HepG2 (cell line): ENCODE measurements around the gene CSNK1D. TPM values are rescaled to one million over a fixed set of nuclear protein-coding genes. Genes with fewer than 3 reads are reported as not detected.
A peak's percentile ranks its signal among the peaks of the same experiment; 100 is the strongest.

ENCODE experiments used
- ATF3 ChIP-seq: sonication (generic); formaldehyde crosslinking; IDR thresholded peaks from 2 replicates; pipeline ENCODE4 v1.4.0; 2020; ENCODE audit warnings: missing genetic modification reagents
- BHLHE40 ChIP-seq: IDR thresholded peaks from 2 replicates; pipeline ENCODE4 v1.6.1; 2011; ENCODE audit warnings: low read length, improper control_type of control experiment
- DPF2 ChIP-seq: sonication (generic); formaldehyde crosslinking; IDR thresholded peaks from 2 replicates; pipeline ENCODE4 v1.4.0; 2020; ENCODE audit warnings: mild to moderate bottlenecking, low read depth, missing genetic modification reagents, borderline replicate concordance
- ESRRA ChIP-seq: sonication (generic); formaldehyde crosslinking; IDR thresholded peaks from 2 replicates; pipeline ENCODE4 v1.5.1; 2020; ENCODE audit warnings: mild to moderate bottlenecking, low read depth, missing genetic modification reagents
- FOXO1 ChIP-seq: sonication (generic); formaldehyde crosslinking; IDR thresholded peaks from 2 replicates; pipeline ENCODE4 v1.4.0; 2020; ENCODE audit warnings: missing genetic modification reagents
- HOXA3 ChIP-seq: sonication (generic); formaldehyde crosslinking; IDR thresholded peaks from 2 replicates; pipeline ENCODE4 v1.5.0; 2020; ENCODE audit warnings: missing genetic modification reagents
- MIER2 ChIP-seq: IDR thresholded peaks from 2 replicates; pipeline ENCODE4 v1.6.1; 2016; ENCODE audit warnings: missing biosample characterization, missing genetic modification reagents
- MTA1 ChIP-seq: sonication (generic); formaldehyde crosslinking; IDR thresholded peaks from 2 replicates; pipeline ENCODE4 v1.4.0; 2020; ENCODE audit warnings: missing genetic modification reagents, mild to moderate bottlenecking, borderline replicate concordance
- MTF2 ChIP-seq: sonication (generic); formaldehyde crosslinking; IDR thresholded peaks from 2 replicates; pipeline ENCODE4 v1.5.0; 2020; ENCODE audit warnings: missing genetic modification reagents, borderline replicate concordance
- MYC ChIP-seq: sonication (generic); formaldehyde crosslinking; IDR thresholded peaks from 2 replicates; pipeline ENCODE4 v1.9.0; 2021; ENCODE audit warnings: missing genetic modification reagents, borderline replicate concordance
- NR0B2 ChIP-seq: sonication (generic); formaldehyde crosslinking; IDR thresholded peaks from 2 replicates; pipeline ENCODE4 v1.4.0; 2020; ENCODE audit warnings: mild to moderate bottlenecking, missing genetic modification reagents
- SP140L ChIP-seq: sonication (generic); formaldehyde crosslinking; IDR thresholded peaks from 2 replicates; pipeline ENCODE4 v1.4.0; 2020; ENCODE audit warnings: missing genetic modification reagents, borderline replicate concordance
- TEAD2 ChIP-seq: sonication (generic); formaldehyde crosslinking; IDR thresholded peaks from 2 replicates; pipeline ENCODE4 v1.9.0; 2021; ENCODE audit warnings: missing genetic modification reagents
- ZBTB38 ChIP-seq: sonication (generic); formaldehyde crosslinking; IDR thresholded peaks from 2 replicates; pipeline ENCODE4 v1.5.1; 2020; ENCODE audit warnings: mild to moderate bottlenecking, missing genetic modification reagents
- ZBTB44 ChIP-seq: sonication (generic); formaldehyde crosslinking; IDR thresholded peaks from 2 replicates; pipeline ENCODE4 v1.4.0; 2020; ENCODE audit warnings: missing genetic modification reagents
- ZNF468 ChIP-seq: sonication (generic); formaldehyde crosslinking; IDR thresholded peaks from 2 replicates; pipeline ENCODE4 v1.8.0; 2022; ENCODE audit warnings: mild to moderate bottlenecking, moderate library complexity, missing genetic modification reagents
- ZNF530 ChIP-seq: sonication (generic); formaldehyde crosslinking; IDR thresholded peaks from 2 replicates; pipeline ENCODE4 v1.5.0; 2020; ENCODE audit warnings: low read depth, mild to moderate bottlenecking, missing genetic modification reagents
- ZNF614 ChIP-seq: IDR thresholded peaks from 2 replicates; pipeline ENCODE4 v1.6.1; 2018; ENCODE audit warnings: missing biosample characterization, missing genetic modification reagents, inconsistent platforms, borderline replicate concordance
- ZNF687 ChIP-seq: sonication (generic); formaldehyde crosslinking; IDR thresholded peaks from 2 replicates; pipeline ENCODE4 v1.5.1; 2020; ENCODE audit warnings: mild to moderate bottlenecking, missing genetic modification reagents, moderate library complexity
- ZNF816 ChIP-seq: sonication (generic); formaldehyde crosslinking; IDR thresholded peaks from 2 replicates; pipeline ENCODE4 v1.8.0; 2022; ENCODE audit warnings: missing genetic modification reagents, mild to moderate bottlenecking, borderline replicate concordance
- ZNF891 ChIP-seq: sonication (generic); formaldehyde crosslinking; IDR thresholded peaks from 2 replicates; pipeline ENCODE4 v1.5.0; 2020; ENCODE audit warnings: mild to moderate bottlenecking, missing genetic modification reagents
- ZZZ3 ChIP-seq: sonication (generic); formaldehyde crosslinking; IDR thresholded peaks from 2 replicates; pipeline ENCODE4 v1.4.0; 2020; ENCODE audit warnings: missing genetic modification reagents, mild to moderate bottlenecking, borderline replicate concordance
- polyA plus RNA-seq, 8 experiments: library from polyadenylated mRNA; depleted of rRNA in 3 of 8; stranded (reverse) in 7 of 8; unstranded in 1 of 8; fragments of >200 nt; fragmentation: Illumina TruSeq in 4 of 8; extraction: Trizol in 4 of 8; gene quantifications; 2 replicates each; pipeline versions ENCODE4 v1.2.1 to v1.2.3, GENCODE V29; 2011 to 2016; ENCODE audit warnings: low read depth in 4 of 8, missing spikeins in 1 of 8, mixed read lengths in 1 of 8; ENCODE audit not compliant: insufficient read depth in 1 of 8
- total RNA-seq, 5 experiments: library from RNA; depleted of rRNA; stranded (reverse); fragments of >200 nt; fragmentation: Illumina TruSeq; extraction: Trizol; gene quantifications; 2 replicates each; pipeline ENCODE4 v1.2.3, GENCODE V29; 2016; ENCODE audit warnings: low read depth in 1 of 5

Gene CSNK1D
- total and polyA plus RNA-seq, 2 of the 13 experiments (the other 11 are each of a cell fraction or from before 2014, with no cell fraction given): 31.5 to 128 TPM

GRCh38 chr17:82225368-82226029, 48.0 kb downstream of the CSNK1D start (continued):
- no peak for TF ChIP-seq MTF2 (CRISPR knock-in tag)
- peak; percentile 50; the same call in 1 of the 2 replicates for TF ChIP-seq HOXA3 (CRISPR knock-in tag)
- no peak for TF ChIP-seq MIER2
- peak; percentile 82 for TF ChIP-seq ZNF891 (CRISPR knock-in tag)
- peak; percentile 78 for TF ChIP-seq ZNF687 (CRISPR knock-in tag)
- no peak for TF ChIP-seq ZNF816 (CRISPR knock-in tag)
- 0 out of 2 replicates have a peak, but pooled peaks have one; percentile 33 for TF ChIP-seq MTA1 (CRISPR knock-in tag)
- TF ChIP-seq SP140L (CRISPR knock-in tag): no peak
- TF ChIP-seq ATF3 (CRISPR knock-in tag): 0 out of 2 replicates have a peak, but pooled peaks have one; percentile 35
- TF ChIP-seq ZZZ3: no peak
- TF ChIP-seq FOXO1 (CRISPR knock-in tag): peak; percentile 8
- TF ChIP-seq TEAD2 (CRISPR knock-in tag): no peak
- TF ChIP-seq MYC (CRISPR knock-in tag): 0 out of 2 replicates have a peak, but pooled peaks have one; percentile 49
- TF ChIP-seq DPF2 (CRISPR knock-in tag): no peak
- peak; percentile 24 for TF ChIP-seq BHLHE40
- TF ChIP-seq ZNF468: 0 out of 2 replicates have a peak, but pooled peaks have one; percentile 54
- TF ChIP-seq ZBTB38 (CRISPR knock-in tag): peak; percentile 76; the same call in 1 of the 2 replicates
- peak; percentile 32; the same call in 1 of the 2 replicates for TF ChIP-seq ZNF614 (CRISPR knock-in tag)
- TF ChIP-seq NR0B2 (CRISPR knock-in tag): no peak
- no peak for TF ChIP-seq ZNF530
- TF ChIP-seq ESRRA (CRISPR knock-in tag): no peak
- TF ChIP-seq ZBTB44 (CRISPR knock-in tag): no peak
